Skeletal muscle tissue (tissue), 4 donors: ENCODE results near the gene ZNF496. TPM values are rescaled to one million over a fixed set of nuclear protein-coding genes. Genes with fewer than 3 reads are reported as not detected.
A peak's percentile ranks its signal among the peaks of the same experiment; 100 is the strongest.

Source experiments
- H3K27ac ChIP-seq: one replicate; pipeline ENCODE4 v1.7.0; 2013; ENCODE audit warnings: mild to moderate bottlenecking, low read depth, low read length, inconsistent platforms
- H3K27me3 ChIP-seq, 3 donors: one replicate each; pipeline ENCODE4 v1.7.0; 2013; ENCODE audit warnings: low read length in 3 of 3; ENCODE audit not compliant: control insufficient read depth in 3 of 3, insufficient read depth in 3 of 3
- H3K36me3 ChIP-seq, 3 donors: one replicate each; pipeline ENCODE4 v1.7.0; 2013; ENCODE audit warnings: low read length in 3 of 3; ENCODE audit not compliant: control insufficient read depth in 3 of 3, insufficient read depth in 3 of 3
- H3K4me1 ChIP-seq, 3 donors: one replicate each; pipeline ENCODE4 v1.7.0; 2013; ENCODE audit warnings: low read length in 3 of 3, mild to moderate bottlenecking in 3 of 3; ENCODE audit not compliant: control insufficient read depth in 3 of 3, insufficient read depth in 3 of 3
- H3K4me3 ChIP-seq, 3 donors: one replicate each; pipeline ENCODE4 v1.7.0; 2013; ENCODE audit warnings: low read length in 3 of 3
- H3K9ac ChIP-seq, 3 donors: one replicate each; pipeline ENCODE4 v1.7.0; 2013; ENCODE audit warnings: low read length in 3 of 3, mild to moderate bottlenecking in 3 of 3, moderate library complexity in 2 of 3, low read depth in 1 of 3
- H3K9me3 ChIP-seq, 3 donors: one replicate each; pipeline ENCODE4 v1.7.0; 2013; ENCODE audit warnings: low read length in 3 of 3; ENCODE audit not compliant: control insufficient read depth in 3 of 3
- total RNA-seq: library from RNA; depleted of rRNA; stranded (reverse); fragments of >200 nt; gene quantifications from one replicate; pipeline ENCODE4 v1.2.3, GENCODE V29; 2014
- donor health status: Osteomylitis.

The ZNF496 gene
- total RNA-seq, 1 donor from 2014 or later, result 14.6 TPM

DNA sequence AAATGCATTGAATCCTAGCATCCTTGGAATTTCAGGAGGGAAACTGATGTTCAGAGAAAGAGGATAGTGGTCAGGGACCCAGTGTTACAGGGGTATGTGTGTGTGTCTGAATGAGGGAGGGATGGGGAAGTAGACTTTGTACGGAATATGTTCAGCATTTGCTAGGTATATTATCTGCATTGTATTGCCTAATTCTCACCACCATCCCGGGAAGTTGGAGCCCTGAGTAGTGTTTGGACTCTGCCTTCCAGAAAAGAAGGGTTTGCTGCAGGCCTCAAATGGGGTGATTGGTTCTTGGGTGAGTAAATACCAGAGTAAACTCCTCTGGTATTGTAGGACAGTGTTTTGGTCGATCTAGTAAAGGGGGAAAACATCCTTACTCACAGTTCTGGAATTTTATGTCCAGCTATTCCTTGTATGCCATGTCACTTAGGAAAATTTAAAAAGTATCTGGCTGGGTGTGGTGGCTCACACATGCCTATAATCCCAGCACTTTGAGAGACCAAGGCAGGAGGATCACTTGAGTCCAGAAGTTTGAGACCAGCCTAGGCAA, 7.1 kb upstream of the ZNF496 start:
- peaks cover 3 to 8% (median 7%) of the 10 kb centered on the region in 3 donors for H3K36me3 ChIP-seq
- H3K9ac ChIP-seq, result no peak overlapping the region
- no peaks in the 10 kb centered on the region for H3K9me3 ChIP-seq

DNA sequence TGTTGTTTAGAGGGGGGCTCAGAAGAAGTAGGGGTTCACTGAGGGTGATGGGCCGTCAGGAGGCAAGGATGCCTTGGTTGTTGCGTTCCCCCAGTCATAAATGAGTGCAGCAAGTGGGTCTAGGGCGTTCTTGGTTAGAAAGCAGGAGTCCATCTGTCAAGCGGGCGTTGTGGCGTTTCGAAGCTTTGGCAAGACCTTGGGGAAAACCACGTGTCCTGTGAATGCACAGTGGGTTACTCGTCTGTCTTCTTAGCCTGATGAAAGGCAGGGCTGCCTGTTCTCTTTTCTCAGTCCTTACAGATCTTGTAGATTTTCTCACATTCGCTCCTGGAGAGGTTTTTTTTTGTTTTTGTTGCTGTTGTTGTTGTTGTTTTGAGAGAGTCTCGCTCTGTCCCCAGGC, 6.3 kb upstream of the ZNF496 start:
- no peaks in the 10 kb centered on the region for H3K9me3 ChIP-seq
- peaks cover 11 to 33% (median 14%) of the 10 kb centered on the region in 3 donors for H3K4me1 ChIP-seq
- no peak overlapping the region for H3K4me3 ChIP-seq
- no peak overlapping the region for H3K27ac ChIP-seq
- H3K36me3 ChIP-seq, result peaks cover 3 to 9% (median 8%) of the 10 kb centered on the region in 3 donors
- no peaks in the 10 kb centered on the region for H3K27me3 ChIP-seq
- H3K9ac ChIP-seq, result no peak overlapping the region

More for the DNA sequence above, 7.1 kb upstream of the ZNF496 start:
- Histone ChIP-seq H3K4me1 (peaks cover 6 to 25% (median 7%) of the 10 kb centered on the region in 3 donors), H3K4me3 (no peak overlapping the region), H3K27me3 (no peaks in the 10 kb centered on the region), H3K27ac (no peak overlapping the region)

DNA sequence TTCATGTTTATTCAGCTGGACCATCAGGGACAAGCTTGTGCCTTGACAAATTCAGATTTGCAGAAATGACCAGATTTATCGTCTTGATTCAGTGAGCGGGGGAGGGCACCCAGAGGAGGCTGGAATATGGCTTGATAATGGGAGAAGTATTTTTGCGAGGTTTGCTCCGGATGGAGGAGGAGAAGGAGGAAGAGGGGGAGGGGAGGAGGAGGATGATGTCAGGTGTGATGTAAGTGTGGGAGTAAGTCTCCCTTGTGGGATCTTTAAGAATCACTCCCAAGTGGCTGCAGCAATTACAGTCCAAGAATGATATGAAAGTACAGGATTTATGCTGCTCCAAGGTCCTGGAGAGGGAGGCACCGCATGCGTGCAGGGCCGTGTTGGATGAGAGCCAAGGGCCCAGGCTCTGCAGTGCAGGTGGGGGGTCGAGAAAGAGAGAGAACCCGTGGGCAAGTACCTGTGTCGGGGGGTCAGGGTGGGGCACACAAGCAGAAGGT, 5.6 kb upstream of the ZNF496 start:
- no peaks in the 10 kb centered on the region for H3K9me3 ChIP-seq
- peaks cover 17 to 37% (median 20%) of the 10 kb centered on the region in 3 donors for H3K4me1 ChIP-seq
- no peak overlapping the region for H3K4me3 ChIP-seq
- no peaks in the 10 kb centered on the region for H3K27me3 ChIP-seq
- H3K27ac ChIP-seq, result no peak overlapping the region
- H3K36me3 ChIP-seq, result peaks cover 3 to 9% (median 8%) of the 10 kb centered on the region in 3 donors
- no peak overlapping the region for H3K9ac ChIP-seq

DNA sequence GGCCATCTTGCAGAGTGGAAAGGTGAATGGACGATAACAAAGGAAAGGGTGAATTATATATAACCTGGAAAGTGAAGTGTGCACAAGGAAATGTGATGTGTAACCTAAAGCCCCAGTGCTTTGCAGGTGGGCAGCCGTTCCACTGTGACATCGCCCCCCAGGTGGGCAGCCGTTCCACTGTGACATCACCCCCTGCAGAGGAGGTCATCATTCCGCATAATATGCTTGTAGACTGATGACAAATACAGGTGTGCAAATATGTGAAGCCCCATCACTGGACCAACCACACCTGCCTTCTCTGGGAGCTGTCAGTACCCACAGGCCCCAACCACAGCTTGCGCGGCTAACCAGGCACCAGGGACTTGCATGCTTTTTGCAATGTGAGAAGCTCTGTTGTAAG, 4.7 kb upstream of the ZNF496 start:
- H3K9ac ChIP-seq, result no peak overlapping the region
- no peak overlapping the region for H3K27ac ChIP-seq
- H3K9me3 ChIP-seq, result no peaks in the 10 kb centered on the region
- peaks cover 3 to 9% (median 8%) of the 10 kb centered on the region in 3 donors for H3K36me3 ChIP-seq
- H3K27me3 ChIP-seq, result no peaks in the 10 kb centered on the region
- peaks cover 18 to 38% (median 21%) of the 10 kb centered on the region in 3 donors for H3K4me1 ChIP-seq
- no peak overlapping the region for H3K4me3 ChIP-seq

DNA sequence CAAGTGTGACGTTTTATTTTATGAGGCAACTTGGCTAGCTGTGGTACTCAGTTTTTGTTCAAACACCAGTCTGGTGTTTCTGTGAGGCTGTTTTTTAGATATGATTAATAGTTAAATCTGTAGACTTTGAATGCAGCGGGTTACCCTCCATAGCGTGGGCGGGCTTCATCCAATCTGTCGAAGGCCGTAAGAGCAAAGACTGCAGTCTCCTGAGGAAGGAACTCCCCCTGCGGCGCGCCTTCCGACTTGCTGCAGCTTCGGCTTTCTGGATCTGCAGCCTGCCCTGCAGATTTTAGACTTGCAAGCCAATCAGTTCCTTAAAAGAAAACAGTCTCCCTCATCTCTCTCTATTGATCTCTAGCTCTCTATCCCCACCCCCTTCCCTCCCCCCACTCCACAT, 4.2 kb upstream of the ZNF496 start:
- Histone ChIP-seq H3K9me3 (no peaks in the 10 kb centered on the region), H3K4me1 (peaks cover 18 to 38% (median 22%) of the 10 kb centered on the region in 3 donors), H3K36me3 (peaks cover 3 to 9% (median 8%) of the 10 kb centered on the region in 3 donors), H3K27ac (no peak overlapping the region), H3K9ac (no peak overlapping the region), H3K27me3 (no peaks in the 10 kb centered on the region), H3K4me3 (no peak overlapping the region)

DNA sequence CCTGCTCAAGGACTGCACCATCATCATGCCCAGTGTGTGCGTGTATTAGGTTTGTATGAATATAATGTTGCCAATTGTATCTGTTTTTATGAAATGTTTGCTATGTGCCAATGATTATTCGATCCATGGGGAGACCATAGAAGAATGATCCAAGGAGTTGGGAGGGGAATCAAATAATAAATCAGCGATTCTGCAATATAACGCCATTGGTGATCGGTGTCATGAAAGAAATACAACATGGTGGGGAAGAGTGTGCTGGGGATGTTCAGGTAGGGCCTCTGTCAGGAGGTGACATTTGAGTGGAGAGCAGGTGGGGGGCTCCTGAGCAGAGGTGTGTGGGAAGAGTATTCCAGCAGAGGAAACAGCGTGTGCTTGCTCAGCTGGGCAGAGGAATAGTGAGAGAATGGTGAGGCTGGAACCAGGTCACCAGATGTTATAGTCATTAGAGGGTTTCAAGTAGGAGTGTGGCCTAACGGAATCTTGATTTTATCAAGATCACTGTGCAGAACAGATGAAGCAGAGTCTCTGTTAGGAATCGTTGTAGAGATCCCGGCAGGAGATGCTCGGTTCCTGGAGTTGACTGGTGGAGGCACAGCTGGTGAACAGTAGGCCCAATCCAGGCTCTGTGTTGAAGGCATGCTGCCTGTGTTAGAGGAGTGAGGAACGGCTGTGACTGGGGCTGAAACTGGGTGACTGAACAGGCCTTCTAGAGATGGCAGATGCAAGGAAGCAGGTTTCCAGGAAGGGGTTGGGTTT, 2.9 kb upstream of the ZNF496 start:
- H3K27me3 ChIP-seq, result no peaks in the 10 kb centered on the region
- no peaks in the 10 kb centered on the region for H3K9me3 ChIP-seq
- H3K4me1 ChIP-seq, result peaks cover 28 to 50% (median 34%) of the 10 kb centered on the region in 3 donors
- H3K4me3 ChIP-seq, result no peak overlapping the region
- no peak overlapping the region for H3K27ac ChIP-seq
- peaks cover 7 to 10% (median 7%) of the 10 kb centered on the region in 3 donors for H3K36me3 ChIP-seq
- H3K9ac ChIP-seq, result no peak overlapping the region

DNA sequence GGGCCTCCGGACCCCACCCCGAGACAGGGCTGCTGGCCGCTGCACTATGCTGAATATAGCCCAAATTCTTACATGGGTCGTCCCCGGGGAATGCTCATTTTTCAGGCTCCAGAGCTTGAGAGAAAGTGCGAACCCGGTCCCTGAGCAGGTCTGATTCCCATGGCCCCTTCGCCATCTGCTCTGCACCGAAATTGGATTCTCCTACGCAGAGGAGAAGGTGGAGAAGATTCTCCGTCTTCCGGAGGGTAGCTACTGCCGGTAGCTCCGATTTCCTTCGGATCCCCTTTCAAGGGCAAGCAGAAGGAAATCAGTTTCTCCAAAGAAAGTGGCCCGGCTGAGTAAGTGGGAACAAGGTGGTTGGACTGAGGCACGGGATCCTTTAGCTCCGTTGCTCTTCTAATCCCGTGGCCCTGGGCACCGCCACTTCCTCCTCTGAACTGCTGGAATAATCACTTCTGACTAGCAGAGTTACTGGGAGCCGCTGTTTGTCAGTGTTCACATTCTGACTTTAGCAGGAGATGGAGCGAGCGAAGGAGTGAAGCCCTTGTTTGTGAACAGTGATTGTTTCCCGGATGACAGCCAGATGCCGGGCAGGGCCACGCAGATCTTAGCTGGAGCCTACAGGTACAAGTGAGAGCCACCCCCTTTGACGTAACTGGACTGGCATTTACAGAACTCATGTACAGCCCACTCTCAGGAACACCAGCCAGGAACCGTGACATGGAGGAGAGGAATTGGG, 1.1 kb upstream of the ZNF496 start:
- no peaks in the 10 kb centered on the region for H3K9me3 ChIP-seq

DNA sequence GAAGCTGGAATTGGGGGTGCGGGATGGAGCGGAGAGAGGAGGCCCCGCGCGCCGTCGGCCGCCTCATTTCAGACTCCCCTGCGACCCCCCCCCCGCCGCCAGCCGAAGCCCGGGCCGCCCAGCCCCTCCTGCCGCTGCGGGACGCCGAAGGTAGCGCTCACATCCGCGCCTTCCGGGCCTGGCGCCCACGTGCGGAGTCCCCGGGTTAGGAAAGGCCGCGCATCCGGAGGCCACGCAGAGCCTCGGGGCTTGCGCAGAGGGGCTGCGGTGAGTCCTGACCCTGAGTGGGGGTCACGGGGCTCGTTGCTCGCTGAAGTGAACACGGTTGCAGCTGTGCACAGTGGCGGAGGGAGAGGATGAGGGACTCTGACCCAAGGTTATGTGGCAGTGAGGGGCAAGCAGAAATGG, 552 bp upstream of the ZNF496 start:
- Histone ChIP-seq H3K36me3 (peaks cover 25 to 31% (median 25%) of the 10 kb centered on the region in 3 donors), H3K9ac (peak overlapping the region; percentile 73 to 88 (median 73)), H3K27ac (peak overlapping the region; percentile 61), H3K27me3 (no peaks in the 10 kb centered on the region), H3K9me3 (no peaks in the 10 kb centered on the region), H3K4me1 (peaks cover 28 to 59% (median 34%) of the 10 kb centered on the region in 3 donors), H3K4me3 (peak overlapping the region; percentile 80 to 94 (median 87))

More for the DNA sequence above, 1.1 kb upstream of the ZNF496 start:
- Histone ChIP-seq H3K27ac (peak overlapping the region; percentile 61), H3K9ac (peak overlapping the region; percentile 73 to 88 (median 73)), H3K36me3 (peaks cover 24 to 26% (median 24%) of the 10 kb centered on the region in 3 donors), H3K27me3 (no peaks in the 10 kb centered on the region), H3K4me1 (peaks cover 28 to 59% (median 34%) of the 10 kb centered on the region in 3 donors), H3K4me3 (peak overlapping the region; percentile 80 to 94 (median 87))

DNA sequence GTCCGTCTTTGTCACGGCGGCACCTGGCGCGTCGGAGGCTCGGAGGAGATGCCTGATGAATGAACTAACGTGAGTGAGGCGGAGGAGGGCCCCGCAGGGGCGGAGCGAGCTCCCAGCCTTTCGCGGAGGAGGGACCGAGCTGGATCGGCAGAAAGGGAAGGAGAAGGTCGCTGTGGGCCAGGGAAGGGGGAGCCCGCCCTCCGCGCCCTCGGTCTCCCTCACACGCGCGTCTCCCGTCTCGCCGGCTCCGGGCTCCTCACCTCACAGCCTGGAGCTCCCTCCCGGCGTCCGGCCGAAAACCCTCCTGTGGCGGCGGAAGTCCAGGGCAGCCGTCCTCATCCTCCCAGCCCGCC, 519 bp downstream of the ZNF496 start:
- Histone ChIP-seq H3K36me3 (peaks cover 31 to 40% (median 32%) of the 10 kb centered on the region in 3 donors), H3K4me1 (peaks cover 26 to 59% (median 32%) of the 10 kb centered on the region in 3 donors), H3K4me3 (peak overlapping the region; percentile 86 to 94 (median 87)), H3K9ac (peak overlapping the region; percentile 85 to 93 (median 88)), H3K27me3 (no peaks in the 10 kb centered on the region), H3K27ac (peak overlapping the region; percentile 84), H3K9me3 (no peaks in the 10 kb centered on the region)
